Left lung (tissue), 10 donors: ENCODE results near the gene CAT. TPM values are rescaled to one million over a fixed set of nuclear protein-coding genes. Genes with fewer than 3 reads are reported as not detected.

Source experiments
- ATAC-seq: fragments of 200-7000 bp; cut with Tn5 transposase; one replicate; pipeline ENCODE4 v1.9.1; 2020; ENCODE audit warnings: moderate library complexity
- DNase-seq, 4 donors: peaks; one replicate each; pipeline ENCODE4 v3.0.0-alpha.2; 2013 to 2020
- H3K27ac ChIP-seq, 2 donors: fragments of 200-600 bp; sonication (generic) in 1 of 2; one replicate each; pipeline versions ENCODE4 v1.5.0 to v1.8.0; 2020 to 2021
- H3K27me3 ChIP-seq, 2 donors: fragments of 200-600 bp; sonication (generic) in 1 of 2; one replicate each; pipeline versions ENCODE4 v1.5.0 to v1.8.0; 2020 to 2021
- H3K36me3 ChIP-seq, 2 donors: fragments of 200-600 bp; sonication (generic) in 1 of 2; one replicate each; pipeline versions ENCODE4 v1.5.0 to v1.8.0; 2020 to 2021
- H3K4me1 ChIP-seq, 2 donors: fragments of 200-600 bp; one replicate each; pipeline ENCODE4 v1.8.0; 2021
- H3K4me3 ChIP-seq, 2 donors: fragments of 200-600 bp; sonication (generic) in 1 of 2; one replicate each; pipeline versions ENCODE4 v1.5.0 to v1.8.0; 2020 to 2021; ENCODE audit warnings: mild to moderate bottlenecking in 1 of 2
- H3K9me3 ChIP-seq, 2 donors: fragments of 200-600 bp; sonication (generic) in 1 of 2; one replicate each; pipeline versions ENCODE4 v1.5.0 to v1.8.0; 2020 to 2021
- CTCF ChIP-seq, 2 donors: fragments of 200-600 bp; sonication (generic) in 1 of 2; IDR thresholded peaks; one replicate each; pipeline versions ENCODE4 v1.5.0 to v1.8.0; 2021; ENCODE audit warnings: antibody characterized with exemption in 2 of 2
- intact Hi-C, 2 donors: fragments of 100-400 bp; cut with DNase I; formaldehyde crosslinking; loops; one replicate each; pipeline versions ENCODE4 v1.11.2 to v1.14.2; 2022
- polyA plus RNA-seq, 6 donors: library from polyadenylated mRNA; unstranded; fragments of 120-200 nt; gene quantifications; one replicate each; pipeline ENCODE4 v1.2.1, GENCODE V29; 2013; ENCODE audit not compliant: insufficient read length in 6 of 6
- total RNA-seq, 2 donors: library from RNA; stranded (reverse); fragmentation: NEBNext Ultra II Directional; extraction: Animal tissue kit (Norgen Biotek cat#: 25700); gene quantifications; one replicate each; pipeline ENCODE4 v1.2.1, GENCODE V29; 2021
- donor health status: DM: no; HTN: yes; CAD: no.
- donor health status: DM: no; HTN: no; CAD: no.

CAT gene
- total and polyA plus RNA-seq, 8 donors = 146 to 247 (median 213) TPM

GRCh38 chr11:34445956-34446355 is 7.2 kb downstream of the CAT start:
- DNase-seq (no peak), ATAC-seq (no peak)
- H3K36me3 ChIP-seq = peaks cover 0 to 17% of the 10 kb centered on the region in 2 donors
- intact Hi-C loops = no loop called here
- H3K9me3 ChIP-seq = no peaks in the 10 kb centered on the region
- H3K4me3 ChIP-seq = no peak overlapping the region
- peak overlapping the region in 1 of 2 donors; percentile 35 for H3K27ac ChIP-seq
- peaks cover 7 to 96% of the 10 kb centered on the region in 2 donors for H3K4me1 ChIP-seq
- no peak for TF ChIP-seq CTCF (IDR thresholded peaks at IDR 0.05)
- no peaks in the 10 kb centered on the region for H3K27me3 ChIP-seq

- H3K27me3 ChIP-seq = no peaks in the 10 kb centered on the region
- H3K4me1 ChIP-seq = peaks cover 7 to 95% of the 10 kb centered on the region in 2 donors
- ATAC-seq = no peak
- no peak overlapping the region for H3K4me3 ChIP-seq
- intact Hi-C loops = no loop called here
- no peak for TF ChIP-seq CTCF (IDR thresholded peaks at IDR 0.05)
- H3K36me3 ChIP-seq = peaks cover 0 to 20% of the 10 kb centered on the region in 2 donors
- peak overlapping the region in 1 of 2 donors; percentile 35 for H3K27ac ChIP-seq
- DNase-seq = no peak
- H3K9me3 ChIP-seq = no peaks in the 10 kb centered on the region
Observed at GRCh38 chr11:34446386-34446785, 7.7 kb downstream of the CAT start.

DNA sequence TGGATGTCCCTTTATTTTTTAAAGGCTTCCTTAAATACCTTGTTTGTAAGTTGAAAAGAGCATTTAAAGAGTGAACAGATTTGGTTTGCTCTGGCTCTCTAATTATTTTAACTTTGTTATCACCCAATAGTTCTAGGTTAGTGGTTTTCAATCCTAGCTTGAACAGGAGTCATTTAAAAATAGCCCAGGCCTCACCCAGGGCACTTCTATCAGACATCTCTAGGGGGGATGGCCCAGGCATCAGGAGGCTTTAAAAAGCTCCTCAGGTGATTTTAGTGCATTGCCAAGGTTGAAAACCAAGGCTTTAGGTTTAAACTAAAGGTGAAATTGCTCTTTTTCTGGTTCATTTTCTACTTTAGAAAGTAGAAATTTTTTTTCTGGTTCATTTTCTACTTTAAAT is 8.3 kb downstream of the CAT start:
- H3K27ac ChIP-seq = peak overlapping the region in 1 of 2 donors; percentile 81
- no peak for TF ChIP-seq CTCF (IDR thresholded peaks at IDR 0.05)

DNA sequence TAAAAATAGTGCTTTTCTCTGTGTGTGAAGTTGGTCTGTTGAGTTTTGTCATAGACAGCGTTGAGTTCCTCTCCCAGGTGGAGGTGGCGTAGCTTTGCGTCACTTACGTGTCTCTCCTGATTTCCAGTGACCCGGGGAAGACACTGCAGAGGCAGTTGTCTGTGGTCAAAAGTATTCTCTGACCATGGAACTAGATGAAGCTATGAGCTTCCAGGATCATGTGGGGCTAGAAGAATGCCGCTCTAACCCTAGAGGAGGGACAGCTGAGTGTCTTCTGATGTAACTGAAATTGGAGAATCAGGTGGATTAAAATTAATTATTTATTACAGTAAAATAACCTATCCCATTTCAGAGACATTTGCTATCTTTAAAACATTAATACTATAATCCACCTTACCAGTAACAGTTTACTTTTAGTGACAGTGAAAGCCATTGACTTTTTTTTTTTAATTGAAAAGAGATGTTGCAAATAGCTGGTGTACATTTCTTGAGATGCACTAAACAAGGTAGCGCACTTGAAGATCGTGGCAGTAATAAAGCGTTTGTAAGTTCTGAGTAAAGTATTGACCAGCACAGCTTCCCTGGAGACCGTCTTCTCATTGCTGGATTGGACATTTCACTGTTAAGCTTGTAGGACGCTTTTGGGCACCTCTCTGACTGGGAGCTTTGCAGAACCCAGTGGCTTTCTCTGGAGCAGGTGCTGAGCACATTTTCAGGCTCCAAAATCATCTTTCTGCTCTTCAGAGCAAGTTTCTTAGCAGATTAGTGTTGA is 9.7 kb downstream of the CAT start:
- DNase-seq = no peak
- Histone ChIP-seq H3K36me3 (peaks cover 0 to 41% of the 10 kb centered on the region in 2 donors), H3K4me1 (peaks cover 6 to 87% of the 10 kb centered on the region in 2 donors), H3K27me3 (no peaks in the 10 kb centered on the region), H3K9me3 (no peaks in the 10 kb centered on the region), H3K4me3 (no peak overlapping the region), H3K27ac (peak overlapping the region in 1 of 2 donors; percentile 81)
- TF ChIP-seq CTCF (IDR thresholded peaks at IDR 0.05) = no peak
- no peak for ATAC-seq
- intact Hi-C loops = no loop called here

More for the DNA sequence above, 8.3 kb downstream of the CAT start:
- Histone ChIP-seq H3K9me3 (no peaks in the 10 kb centered on the region), H3K4me3 (no peak overlapping the region), H3K27me3 (no peaks in the 10 kb centered on the region), H3K36me3 (peaks cover 0 to 27% of the 10 kb centered on the region in 2 donors), H3K4me1 (peaks cover 7 to 95% of the 10 kb centered on the region in 2 donors)
- DNase-seq = no peak
- ATAC-seq = no peak
- intact Hi-C loops = no loop called here

- TF ChIP-seq CTCF (IDR thresholded peaks at IDR 0.05) = no peak
- Histone ChIP-seq H3K36me3 (peaks cover 0 to 47% of the 10 kb centered on the region in 2 donors), H3K4me3 (no peak overlapping the region), H3K9me3 (no peaks in the 10 kb centered on the region), H3K4me1 (peaks cover 0 to 81% of the 10 kb centered on the region in 2 donors), H3K27ac (peak overlapping the region in 1 of 2 donors; percentile 81), H3K27me3 (no peaks in the 10 kb centered on the region)
- peak; percentile 33 for ATAC-seq
- no peak for DNase-seq
- intact Hi-C loops = no loop called here
Observed at GRCh38 chr11:34449013-34449412, 10.3 kb downstream of the CAT start.
